Transverse colon (tissue), 4 donors: ENCODE results near the gene AARS2.

Experiments
- CTCF ChIP-seq, 5 experiments: fragments of 200-600 bp in 3 of 5; fragments of 450-650 bp in 2 of 5; sonication (generic) in 3 of 5; IDR thresholded peaks; 1 replicate in 2 of 5; 2 replicates in 3 of 5; pipeline ENCODE4 v1.5.1; 2016 to 2017; ENCODE audit warnings: antibody characterized with exemption in 5 of 5, inconsistent platforms in 3 of 5, mild to moderate bottlenecking in 2 of 5, moderate library complexity in 1 of 5
- POLR2A ChIP-seq: fragments of 450-650 bp; IDR thresholded peaks from one replicate; pipeline ENCODE4 v1.6.1; 2016; ENCODE audit warnings: antibody characterized with exemption, mild to moderate bottlenecking, moderate library complexity
- POLR2AphosphoS5 ChIP-seq, 3 donors: sonication (generic); formaldehyde crosslinking; IDR thresholded peaks; one replicate each; pipeline ENCODE4 v1.6.1; 2016; ENCODE audit warnings: antibody characterized with exemption in 3 of 3

- TF ChIP-seq POLR2A (no peak), CTCF (IDR thresholded peaks at IDR 0.05) (peak; percentile 66 to 85 (median 75)), POLR2AphosphoS5 (IDR thresholded peaks at IDR 0.05) (no peak)
Measured at GRCh38 chr6:44338228-44339122, 25.3 kb upstream of the AARS2 start.
